H9 (cell line): Measurements from ENCODE around the gene RAPSN. TPM values are rescaled to one million over a fixed set of nuclear protein-coding genes. Genes with fewer than 3 reads are reported as not detected.

Experiments
- DNase-seq: peaks from one replicate; pipeline ENCODE4 v3.0.0-alpha.2; 2017
- H2AFZ ChIP-seq: one replicate; pipeline ENCODE4 v1.6.1; 2013; ENCODE audit warnings: mild to moderate bottlenecking, low read length, control low read depth, moderate library complexity
- H2AK5ac ChIP-seq: 2 replicates; pipeline ENCODE4 v1.6.1; 2013; ENCODE audit warnings: low read length, control low read depth, mixed read lengths; ENCODE audit not compliant: insufficient read length
- H2BK120ac ChIP-seq: one replicate; pipeline ENCODE4 v1.6.1; 2013; ENCODE audit warnings: low read depth, mild to moderate bottlenecking, low read length, control low read depth, inconsistent platforms; ENCODE audit not compliant: poor library complexity, severe bottlenecking
- H2BK12ac ChIP-seq: 2 replicates; pipeline ENCODE4 v1.6.1; 2013; ENCODE audit warnings: low read length, control low read depth, mixed read lengths, low read depth; ENCODE audit not compliant: insufficient read length
- H2BK15ac ChIP-seq: 2 replicates; pipeline ENCODE4 v1.6.1; 2013; ENCODE audit warnings: low read depth, low read length, control low read depth
- H2BK20ac ChIP-seq: one replicate; pipeline ENCODE4 v1.6.1; 2013; ENCODE audit warnings: low read depth, mild to moderate bottlenecking, low read length, control low read depth, inconsistent platforms; ENCODE audit not compliant: poor library complexity, severe bottlenecking
- H2BK5ac ChIP-seq: 2 replicates; pipeline ENCODE4 v1.6.1; 2013; ENCODE audit warnings: low read length, control low read depth, mixed read lengths; ENCODE audit not compliant: insufficient read length
- H3K14ac ChIP-seq: 2 replicates; pipeline ENCODE4 v1.6.1; 2013; ENCODE audit warnings: low read length, control low read depth; ENCODE audit not compliant: insufficient read depth
- H3K18ac ChIP-seq: 2 replicates; pipeline ENCODE4 v1.6.1; 2013; ENCODE audit warnings: low read depth, mild to moderate bottlenecking, mixed read lengths, low read length, control low read depth; ENCODE audit not compliant: insufficient read length
- H3K23ac ChIP-seq: 2 replicates; pipeline ENCODE4 v1.6.1; 2013; ENCODE audit warnings: low read length, control low read depth, mixed read lengths, low read depth; ENCODE audit not compliant: insufficient read length
- H3K23me2 ChIP-seq: 2 replicates; pipeline ENCODE4 v1.6.1; 2013; ENCODE audit warnings: low read depth, mild to moderate bottlenecking, mixed read lengths, low read length, control low read depth; ENCODE audit not compliant: insufficient read length, poor library complexity, severe bottlenecking
- H3K27ac ChIP-seq: 2 replicates; pipeline ENCODE4 v1.5.1; 2013; ENCODE audit warnings: low read length, control low read depth, mixed read lengths, low read depth; ENCODE audit not compliant: insufficient read length
- H3K27me3 ChIP-seq: 2 replicates; pipeline ENCODE4 v1.6.1; 2013; ENCODE audit warnings: low read length, control low read depth, inconsistent platforms; ENCODE audit not compliant: insufficient read depth
- H3K4ac ChIP-seq: 2 replicates; pipeline ENCODE4 v1.6.1; 2013; ENCODE audit warnings: low read depth, mild to moderate bottlenecking, control low read depth, inconsistent platforms, low read length, moderate library complexity
- H3K4me1 ChIP-seq: 2 replicates; pipeline ENCODE4 v1.6.1; 2013; ENCODE audit warnings: low read length, control low read depth, inconsistent platforms; ENCODE audit not compliant: insufficient read depth
- H3K4me2 ChIP-seq: 2 replicates; pipeline ENCODE4 v1.6.1; 2013; ENCODE audit warnings: low read length, control low read depth, mixed read lengths; ENCODE audit not compliant: insufficient read length, insufficient read depth
- H3K56ac ChIP-seq: 2 replicates; pipeline ENCODE4 v1.6.1; 2013; ENCODE audit warnings: low read depth, mild to moderate bottlenecking, mixed read lengths, low read length, control low read depth; ENCODE audit not compliant: insufficient read length
- H3K79me1 ChIP-seq: 2 replicates; pipeline ENCODE4 v1.6.1; 2013; ENCODE audit warnings: low read depth, mild to moderate bottlenecking, moderate library complexity, low read length, control low read depth, inconsistent platforms; ENCODE audit not compliant: insufficient read depth, poor library complexity, severe bottlenecking
- H3K79me2 ChIP-seq: 2 replicates; pipeline ENCODE4 v1.6.1; 2013; ENCODE audit warnings: low read length, control low read depth, inconsistent platforms; ENCODE audit not compliant: insufficient read depth
- H3K9ac ChIP-seq: 2 replicates; pipeline ENCODE4 v1.6.1; 2013; ENCODE audit warnings: low read length, control low read depth, mixed read lengths; ENCODE audit not compliant: insufficient read length; ENCODE audit errors: extremely low read depth
- H3K9me3 ChIP-seq: one replicate; pipeline ENCODE4 v1.6.1; 2013; ENCODE audit warnings: low read depth, low read length, inconsistent platforms; ENCODE audit not compliant: control insufficient read depth
- H3T11ph ChIP-seq: one replicate; pipeline ENCODE4 v1.6.1; 2013; ENCODE audit warnings: mild to moderate bottlenecking, low read length, control low read depth, inconsistent platforms
- H4K20me1 ChIP-seq: one replicate; pipeline ENCODE4 v1.6.1; 2013; ENCODE audit not compliant: control insufficient read depth, insufficient read length, insufficient read depth
- H4K5ac ChIP-seq: 2 replicates; pipeline ENCODE4 v1.6.1; 2013; ENCODE audit warnings: low read depth, mild to moderate bottlenecking, mixed read lengths, low read length, control low read depth; ENCODE audit not compliant: insufficient read length
- H4K8ac ChIP-seq: replicated peaks from 2 replicates; pipeline ENCODE4 v1.6.1; 2013; ENCODE audit warnings: low read length, control low read depth, mixed read lengths, low read depth; ENCODE audit not compliant: insufficient read length
- H4K91ac ChIP-seq: 2 replicates; pipeline ENCODE4 v1.6.1; 2013; ENCODE audit warnings: low read depth, mild to moderate bottlenecking, moderate library complexity, mixed read lengths, low read length, control low read depth; ENCODE audit not compliant: insufficient read length
- H3K27ac Mint-ChIP-seq, 3 experiments: 2 replicates in 2 of 3; 3 replicates in 1 of 3; pipeline ENCODE4 v1.8.0; 2020 to 2021; ENCODE audit warnings: mixed read lengths in 3 of 3, mild to moderate bottlenecking in 1 of 3, moderate library complexity in 1 of 3
- H3K27me3 Mint-ChIP-seq: 2 replicates; pipeline ENCODE4 v1.8.0; 2021; ENCODE audit warnings: low read depth, mild to moderate bottlenecking, moderate library complexity, mixed read lengths
- H3K36me3 Mint-ChIP-seq, 3 experiments: 2 replicates in 2 of 3; 3 replicates in 1 of 3; pipeline ENCODE4 v1.8.0; 2020 to 2021; ENCODE audit warnings: low read depth in 3 of 3, mixed read lengths in 3 of 3; ENCODE audit not compliant: insufficient read depth in 1 of 3
- H3K4me1 Mint-ChIP-seq, 2 experiments: 2 replicates each; pipeline ENCODE4 v1.8.0; 2020; ENCODE audit warnings: mixed read lengths in 2 of 2
- H3K4me3 Mint-ChIP-seq, 2 experiments: 2 replicates in 1 of 2; 3 replicates in 1 of 2; pipeline ENCODE4 v1.8.0; 2020 to 2021; ENCODE audit warnings: mild to moderate bottlenecking in 2 of 2, mixed read lengths in 2 of 2, moderate library complexity in 1 of 2
- H3K9me3 Mint-ChIP-seq, 2 experiments: 2 replicates in 1 of 2; 3 replicates in 1 of 2; pipeline ENCODE4 v1.8.0; 2020; ENCODE audit warnings: mild to moderate bottlenecking in 2 of 2, mixed read lengths in 2 of 2, moderate library complexity in 1 of 2
- WGBS: extraction: QIAGEN DNeasy Blood & Tissue Kit; methylation state at CpG from one replicate; pipeline ENCODE4 v1.1.7; 2013; ENCODE audit warnings: missing lambda C conversion rate, low lambda C conversion rate, mixed read lengths; ENCODE audit not compliant: insufficient read length; ENCODE audit errors: extremely low coverage; 5-methylcytosine and 5-hydroxymethylcytosine counted together
- total RNA-seq: library from RNA; stranded (reverse); gene quantifications from 2 replicates; pipeline ENCODE4 v1.2.1, GENCODE V29; 2021
- TF ChIP-seq, protein P1 (sequence below): fragments of 200-600 bp; sonication (generic); conservative IDR thresholded peaks from 3 replicates; pipeline ENCODE4 v1.8.0; 2021; ENCODE audit warnings: antibody characterized with exemption, mild to moderate bottlenecking

Gene RAPSN
- total RNA-seq, 1 experiment from 2014 or later = 0.48 TPM

GRCh38 chr11:47461876-47462275 is 12.9 kb upstream of the RAPSN start:
- no peak overlapping the region for H3K4ac ChIP-seq
- no peak overlapping the region for H4K8ac ChIP-seq
- no peak overlapping the region for H2BK20ac ChIP-seq
- no peaks in the 10 kb centered on the region for H3K79me2 ChIP-seq
- no peak overlapping the region for H3K9ac ChIP-seq
- H3K4me1 ChIP-seq = no peaks in the 10 kb centered on the region
- H4K20me1 ChIP-seq = no peaks in the 10 kb centered on the region
- no peak overlapping the region for H3K18ac ChIP-seq
- H3K27ac Mint-ChIP-seq = peak overlapping the region; percentile 36 to 84 (median 42)
- no peak overlapping the region for H3K27ac ChIP-seq
- no peak overlapping the region for H2BK15ac ChIP-seq
- H2BK12ac ChIP-seq = no peak overlapping the region
- H3K36me3 Mint-ChIP-seq = peaks cover 0 to 20% (median 10%) of the 10 kb centered on the region in 3 experiments; a peak in 6 of 7 replicates
- no peak for DNase-seq
- no peaks in the 10 kb centered on the region for H3K9me3 Mint-ChIP-seq
- no peaks in the 10 kb centered on the region for H3K79me1 ChIP-seq
- no peak overlapping the region for H4K91ac ChIP-seq
- H3K23ac ChIP-seq = no peak overlapping the region
- H3K14ac ChIP-seq = no peak overlapping the region
- no peak overlapping the region for H2BK5ac ChIP-seq
- no peaks in the 10 kb centered on the region for H3K23me2 ChIP-seq
- no peaks in the 10 kb centered on the region for H3K27me3 ChIP-seq
- no peak overlapping the region for H3K4me2 ChIP-seq
- no peak overlapping the region for H3K56ac ChIP-seq
- H3K4me3 Mint-ChIP-seq = no peak overlapping the region
- no peak overlapping the region for H2AFZ ChIP-seq
- H3K27me3 Mint-ChIP-seq = no peaks in the 10 kb centered on the region; the same call in none of the 2 replicates
- H3T11ph ChIP-seq = no peak overlapping the region
- H3K9me3 ChIP-seq = no peaks in the 10 kb centered on the region
- H3K4me1 Mint-ChIP-seq = peaks cover 13 to 22% of the 10 kb centered on the region in 2 experiments
- no peak overlapping the region for H2AK5ac ChIP-seq
- H4K5ac ChIP-seq = no peak overlapping the region
- no peak overlapping the region for H2BK120ac ChIP-seq
- WGBS = no CpG with 5 or more reads among the region's 7 CpGs
- TF ChIP-seq, protein P1, sequence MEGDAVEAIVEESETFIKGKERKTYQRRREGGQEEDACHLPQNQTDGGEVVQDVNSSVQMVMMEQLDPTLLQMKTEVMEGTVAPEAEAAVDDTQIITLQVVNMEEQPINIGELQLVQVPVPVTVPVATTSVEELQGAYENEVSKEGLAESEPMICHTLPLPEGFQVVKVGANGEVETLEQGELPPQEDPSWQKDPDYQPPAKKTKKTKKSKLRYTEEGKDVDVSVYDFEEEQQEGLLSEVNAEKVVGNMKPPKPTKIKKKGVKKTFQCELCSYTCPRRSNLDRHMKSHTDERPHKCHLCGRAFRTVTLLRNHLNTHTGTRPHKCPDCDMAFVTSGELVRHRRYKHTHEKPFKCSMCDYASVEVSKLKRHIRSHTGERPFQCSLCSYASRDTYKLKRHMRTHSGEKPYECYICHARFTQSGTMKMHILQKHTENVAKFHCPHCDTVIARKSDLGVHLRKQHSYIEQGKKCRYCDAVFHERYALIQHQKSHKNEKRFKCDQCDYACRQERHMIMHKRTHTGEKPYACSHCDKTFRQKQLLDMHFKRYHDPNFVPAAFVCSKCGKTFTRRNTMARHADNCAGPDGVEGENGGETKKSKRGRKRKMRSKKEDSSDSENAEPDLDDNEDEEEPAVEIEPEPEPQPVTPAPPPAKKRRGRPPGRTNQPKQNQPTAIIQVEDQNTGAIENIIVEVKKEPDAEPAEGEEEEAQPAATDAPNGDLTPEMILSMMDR = no peak
